ENCODE measurements around the gene TTLL8.

Gene TTLL8

GRCh38 chr22:50019316-50019715 is 38.8 kb downstream of the TTLL8 start:
- no peak for DNase-seq (ENCODE audit: low read depth in 2 of 2)

GRCh38 chr22:50018608-50019285 is 39.4 kb downstream of the TTLL8 start:
- no peak for DNase-seq (ENCODE audit: low read depth in 2 of 2)

- no peak for DNase-seq (ENCODE audit: low read depth in 2 of 2)
These were observed 40.3 kb downstream of the TTLL8 start for GRCh38 chr22:50017701-50018224.

- DNase-seq (ENCODE audit: low read depth in 2 of 2): peak; percentile 77 to 87
These were observed 41.0 kb downstream of the TTLL8 start for GRCh38 chr22:50016988-50017700.

GRCh38 chr22:50016308-50016987 is 41.6 kb downstream of the TTLL8 start:
- no peak for DNase-seq (ENCODE audit: low read depth in 2 of 2)

GRCh38 chr22:50015451-50016307 is 42.4 kb downstream of the TTLL8 start:
- no peak for DNase-seq (ENCODE audit: low read depth in 2 of 2)

- DNase-seq (ENCODE audit: low read depth in 2 of 2): no peak
These were observed 43.3 kb downstream of the TTLL8 start for GRCh38 chr22:50014655-50015401.

- no peak for DNase-seq (ENCODE audit: low read depth in 2 of 2)
These were observed 44.0 kb downstream of the TTLL8 start for GRCh38 chr22:50014053-50014501.

GRCh38 chr22:50012211-50013181 is 45.6 kb downstream of the TTLL8 start, which contains the start of gene IL17REL:
Gene IL17REL, minus strand, starts transcription at chr22:50012765. Its CDS starts 119 bp downstream, at chr22:50012646.
- no peak for DNase-seq (ENCODE audit: low read depth in 2 of 2)

GRCh38 chr22:50011447-50012210 is 46.5 kb downstream of the TTLL8 start:
- no peak for DNase-seq (ENCODE audit: low read depth in 2 of 2)

- no peak for DNase-seq (ENCODE audit: low read depth in 2 of 2)
These were observed 47.2 kb downstream of the TTLL8 start for GRCh38 chr22:50010676-50011446.

GRCh38 chr22:50009765-50010675 is 48.1 kb downstream of the TTLL8 start:
- no peak for DNase-seq (ENCODE audit: low read depth in 2 of 2)

- no peak for DNase-seq (ENCODE audit: low read depth in 2 of 2)
These were observed 48.8 kb downstream of the TTLL8 start for GRCh38 chr22:50009251-50009650.

GRCh38 chr22:50008151-50009040 is 49.7 kb downstream of the TTLL8 start:
- DNase-seq (ENCODE audit: low read depth in 2 of 2): no peak

GRCh38 chr22:50007057-50007511 is 51.0 kb downstream of the TTLL8 start:
- no peak for DNase-seq (ENCODE audit: low read depth in 2 of 2)

GRCh38 chr22:50004918-50005317 is 53.2 kb downstream of the TTLL8 start:
- no peak for DNase-seq (ENCODE audit: low read depth in 2 of 2)
